Stimulated activated memory B cell treated with anti-CD40 and anti-IgM and Interleukin-4, amounts not matched to agents 10 μg/mL and 1 μg/mL and 100 μg/mL, for 72 hours (primary cell): ENCODE data around the gene MED9.

Experiments used
- ATAC-seq: fragments of 150-1000 bp; cut with Tn5 transposase; 2 replicates; pipeline ENCODE4 v1.10.0; 2021
- H3K27ac Mint-ChIP-seq: one replicate; pipeline ENCODE4 v1.8.0; 2022; ENCODE audit warnings: mild to moderate bottlenecking, mixed read lengths
- H3K27me3 Mint-ChIP-seq: one replicate; pipeline ENCODE4 v1.8.0; 2022; ENCODE audit warnings: mixed read lengths
- H3K36me3 Mint-ChIP-seq: one replicate; pipeline ENCODE4 v1.8.0; 2022; ENCODE audit warnings: mixed read lengths
- H3K4me1 Mint-ChIP-seq: one replicate; pipeline ENCODE4 v1.8.0; 2022; ENCODE audit warnings: mixed read lengths
- H3K4me3 Mint-ChIP-seq: one replicate; pipeline ENCODE4 v1.8.0; 2022; ENCODE audit warnings: mild to moderate bottlenecking, moderate library complexity, mixed read lengths
- H3K9me3 Mint-ChIP-seq: one replicate; pipeline ENCODE4 v1.8.0; 2022; ENCODE audit warnings: mixed read lengths

MED9 gene

GRCh38 chr17:17539591-17539990, 62.8 kb downstream of the MED9 start:
- no peaks in the 10 kb centered on the region for H3K9me3 Mint-ChIP-seq
- H3K4me1 Mint-ChIP-seq = no peaks in the 10 kb centered on the region
- H3K36me3 Mint-ChIP-seq = no peaks in the 10 kb centered on the region
- no peak overlapping the region for H3K27ac Mint-ChIP-seq
- ATAC-seq = no peak
- no peaks in the 10 kb centered on the region for H3K27me3 Mint-ChIP-seq
- H3K4me3 Mint-ChIP-seq = no peak overlapping the region

- H3K27me3 Mint-ChIP-seq = no peaks in the 10 kb centered on the region
- H3K4me3 Mint-ChIP-seq = no peak overlapping the region
- no peaks in the 10 kb centered on the region for H3K9me3 Mint-ChIP-seq
- no peaks in the 10 kb centered on the region for H3K36me3 Mint-ChIP-seq
- ATAC-seq = no peak
- H3K27ac Mint-ChIP-seq = no peak overlapping the region
- H3K4me1 Mint-ChIP-seq = no peaks in the 10 kb centered on the region
These were observed 63.6 kb downstream of the MED9 start for GRCh38 chr17:17540278-17540906.

- H3K36me3 Mint-ChIP-seq = no peaks in the 10 kb centered on the region
- H3K9me3 Mint-ChIP-seq = no peaks in the 10 kb centered on the region
- H3K4me3 Mint-ChIP-seq = no peak overlapping the region
- no peak overlapping the region for H3K27ac Mint-ChIP-seq
- no peaks in the 10 kb centered on the region for H3K27me3 Mint-ChIP-seq
- no peaks in the 10 kb centered on the region for H3K4me1 Mint-ChIP-seq
- ATAC-seq = no peak
These were observed 64.3 kb downstream of the MED9 start for GRCh38 chr17:17540935-17541639.

GRCh38 chr17:17541640-17542001, 64.8 kb downstream of the MED9 start:
- H3K4me3 Mint-ChIP-seq = no peak overlapping the region
- H3K27me3 Mint-ChIP-seq = no peaks in the 10 kb centered on the region
- no peak for ATAC-seq
- no peaks in the 10 kb centered on the region for H3K9me3 Mint-ChIP-seq
- H3K27ac Mint-ChIP-seq = no peak overlapping the region
- no peaks in the 10 kb centered on the region for H3K4me1 Mint-ChIP-seq
- no peaks in the 10 kb centered on the region for H3K36me3 Mint-ChIP-seq
